ENCODE results near the gene DDX25. TPM values are rescaled to one million over a fixed set of nuclear protein-coding genes. Genes with fewer than 3 reads are reported as not detected.

Gene DDX25
- total RNA-seq, 3 donors from 2014 or later, result 0.05 to 0.54 TPM; not detected in 1

Other genes starting within 250 kb of the DDX25 start
- under 1 TPM in 1 of 3 donors, not detected in 2; 0.38 TPM for gene ACRV1, start 223.7 kb upstream of the DDX25 start, total RNA-seq
- gene PATE1, start 158.2 kb upstream of the DDX25 start, total RNA-seq, result not detected
- under 1 TPM in 1 of 3 donors, not detected in 2; 0.22 TPM for gene PATE2, start 125.7 kb upstream of the DDX25 start, total RNA-seq
- not detected for gene PATE3, start 116.4 kb upstream of the DDX25 start, total RNA-seq
- not detected for gene PATE4, start 71.2 kb upstream of the DDX25 start, total RNA-seq
- 1 to 10 TPM; 4.6 to 7.5 (median 7.1) TPM for gene HYLS1, start 16.8 kb upstream of the DDX25 start, total RNA-seq
- gene PUS3, start 1.3 kb upstream of the DDX25 start, total RNA-seq, result 10 to 100 TPM in 1 of 3 donors, 1 to 10 TPM in 2; 5.4 to 13.0 (median 7.6) TPM
- gene VSIG10L2, start 41.5 kb downstream of the DDX25 start, total RNA-seq, result under 1 TPM in 1 of 3 donors, not detected in 2; 0.09 TPM
- gene CDON, start 158.4 kb downstream of the DDX25 start, total RNA-seq, result 10 to 100 TPM in 1 of 3 donors, 1 to 10 TPM in 2; 3.8 to 91.6 (median 6.6) TPM

Measured in mucosa of descending colon (tissue), 3 donors.